K562 (cell line): ENCODE measurements around the gene GABBR1. TPM values are rescaled to one million over a fixed set of nuclear protein-coding genes. Genes with fewer than 3 reads are reported as not detected.

ENCODE experiments used
- ATAC-seq: fragments of 200-7000 bp; cut with Tn5 transposase; 3 replicates; pipeline ENCODE4 v1.9.1; 2020; ENCODE audit warnings: moderate library complexity
- BruUV-seq: library from RNA; stranded (reverse); fragments of 400-500 nt; replicated peaks from 2 replicates; lab custom pipeline; 2021; lab: Mats Ljungman, UMichigan
- CTCF ChIA-PET: fragments of 300-600 bp; formaldehyde crosslinking; extraction: SDS; loops from one replicate; lab custom pipeline; 2021; ENCODE audit warnings: low intra/inter-chr PET ratio; lab: Yijun Ruan, JAX
- POLR2A ChIA-PET: fragments of 300-600, 350-650 bp; sonication (Branson Sonifier 250); formaldehyde crosslinking; extraction: SDS; loops from one replicate; lab custom pipeline; 2021; ENCODE audit warnings: antibody characterized with exemption, inconsistent platforms; lab: Yijun Ruan, JAX
- DNase-seq, 4 experiments: peaks; one replicate each; pipeline versions ENCODE4 v3.0.0 to v3.0.0-alpha.2; 2011 to 2018; ENCODE audit warnings: low spot score in 3 of 4, mixed read lengths in 3 of 4; ENCODE audit errors: extremely low read depth in 1 of 4
- FAIRE-seq: peaks from 2 replicates; lab custom pipeline; 2011; peaks lifted over from hg19 to GRCh38; lab: Jason Lieb, UNC
- H2AFZ ChIP-seq: 2 replicates; pipeline ENCODE4 v1.6.0; 2011; ENCODE audit warnings: low read depth, low read length, control low read depth, inconsistent platforms
- H3K27ac ChIP-seq: fragments of 200-600 bp; 3 replicates; pipeline ENCODE4 v1.8.0; 2011; ENCODE audit warnings: low read depth, mild to moderate bottlenecking, control low read depth, inconsistent platforms, low read length, moderate library complexity, mixed read lengths; ENCODE audit errors: extremely low read depth
- H3K27me3 ChIP-seq, 2 experiments: fragments of 300-600 bp in 1 of 2; 2 replicates in 1 of 2; 3 replicates in 1 of 2; pipeline versions ENCODE4 v1.6.0 to v1.8.0; 2011; ENCODE audit warnings: inconsistent platforms in 2 of 2, low read length in 2 of 2, mild to moderate bottlenecking in 1 of 2, mixed read lengths in 1 of 2, moderate library complexity in 1 of 2; ENCODE audit not compliant: control insufficient read depth in 2 of 2, insufficient read depth in 2 of 2
- H3K36me3 ChIP-seq: fragments of 300-600 bp; 3 replicates; pipeline ENCODE4 v1.8.0; 2011; ENCODE audit warnings: mild to moderate bottlenecking, low read length, inconsistent platforms; ENCODE audit not compliant: control insufficient read depth, insufficient read depth
- H3K4me1 ChIP-seq, 2 experiments: fragments of 200-600 bp in 1 of 2; replicated peaks in 1 of 2; 2 replicates in 1 of 2; 3 replicates in 1 of 2; pipeline versions ENCODE4 v1.5.1 to v1.8.0; 2011; ENCODE audit warnings: inconsistent platforms in 2 of 2, low read length in 2 of 2, mild to moderate bottlenecking in 1 of 2, mixed read lengths in 1 of 2, moderate library complexity in 1 of 2; ENCODE audit not compliant: control insufficient read depth in 2 of 2, insufficient read depth in 2 of 2
- H3K4me2 ChIP-seq: 2 replicates; pipeline ENCODE4 v1.6.1; 2011; ENCODE audit warnings: low read length, control low read depth, inconsistent platforms, mixed read lengths; ENCODE audit not compliant: insufficient read depth
- H3K4me3 ChIP-seq: fragments of 200-600 bp; sonication (generic), shearing (Covaris generic); 2 replicates; pipeline ENCODE4 v1.5.1; 2016; ENCODE audit warnings: control low read depth, inconsistent platforms
- H3K79me2 ChIP-seq: fragments of 200-600 bp; 3 replicates; pipeline ENCODE4 v1.8.0; 2011; ENCODE audit warnings: low read length, inconsistent platforms; ENCODE audit not compliant: control insufficient read depth, insufficient read depth
- H3K9ac ChIP-seq, 2 experiments: 2 replicates each; pipeline versions ENCODE4 v1.6.0 to v1.6.1; 2011; ENCODE audit warnings: low read depth in 2 of 2, low read length in 2 of 2, control low read depth in 1 of 2, inconsistent platforms in 1 of 2, mild to moderate bottlenecking in 1 of 2, mixed read lengths in 1 of 2; ENCODE audit not compliant: insufficient read depth in 1 of 2
- H3K9me1 ChIP-seq: one replicate; pipeline ENCODE4 v1.6.0; 2011; ENCODE audit warnings: inconsistent platforms, mild to moderate bottlenecking, low read length, moderate library complexity; ENCODE audit not compliant: control insufficient read depth, insufficient read depth
- H3K9me3 ChIP-seq: replicated peaks from 2 replicates; pipeline ENCODE4 v1.5.1; 2011; ENCODE audit warnings: low read depth, low read length, inconsistent platforms; ENCODE audit not compliant: control insufficient read depth, insufficient read depth
- H4K20me1 ChIP-seq: replicated peaks from 2 replicates; pipeline ENCODE4 v1.6.1; 2011; ENCODE audit warnings: low read length, inconsistent platforms, mixed read lengths; ENCODE audit not compliant: control insufficient read depth, insufficient read depth
- EP400 ChIP-seq: fragments of 450-650 bp; IDR thresholded peaks from 2 replicates; pipeline ENCODE4 v1.6.1; 2017; ENCODE audit warnings: antibody characterized with exemption, mild to moderate bottlenecking, moderate library complexity
- ESRRA ChIP-seq: fragments of 450-650 bp; IDR thresholded peaks from 2 replicates; pipeline ENCODE4 v1.6.1; 2014; ENCODE audit warnings: low read depth, mild to moderate bottlenecking, moderate library complexity, borderline replicate concordance
- HIVEP1 ChIP-seq: fragments of 250-450 bp; sonication (Bioruptor Pico); IDR thresholded peaks from 2 replicates; pipeline ENCODE4 v1.4.0; 2020; ENCODE audit warnings: mild to moderate bottlenecking
- MAFK ChIP-seq: IDR thresholded peaks from 2 replicates; pipeline ENCODE4 v1.6.1; 2011; ENCODE audit warnings: low read length, improper control_type of control experiment
- MCM3 ChIP-seq: fragments of 450-650 bp; IDR thresholded peaks from 2 replicates; pipeline ENCODE4 v1.6.1; 2016
- PHF20 ChIP-seq: fragments of 450-650 bp; IDR thresholded peaks from 2 replicates; pipeline ENCODE4 v1.6.1; 2018; ENCODE audit not compliant: partially characterized antibody
- SMAD2 ChIP-seq: fragments of 150-350 bp; IDR thresholded peaks from 2 replicates; pipeline ENCODE4 v1.6.1; 2014; ENCODE audit warnings: low read depth, mild to moderate bottlenecking, low read length
- SREBF1 ChIP-seq: fragments of 150-350 bp; IDR thresholded peaks from 2 replicates; pipeline ENCODE4 v1.6.1; 2014; ENCODE audit warnings: antibody characterized with exemption, low read depth, low read length, borderline replicate concordance
- TCF3 ChIP-seq: sonication (generic); formaldehyde crosslinking; IDR thresholded peaks from 2 replicates; pipeline ENCODE4 v1.4.0; 2020; ENCODE audit warnings: mild to moderate bottlenecking, missing genetic modification reagents
- TEAD1 ChIP-seq, 2 experiments: fragments of 450-650 bp in 1 of 2; sonication (generic) in 1 of 2; formaldehyde crosslinking; IDR thresholded peaks; 2 replicates each; pipeline versions ENCODE4 v1.4.0 to v1.8.0; 2020 to 2022; ENCODE audit warnings: mild to moderate bottlenecking in 2 of 2, missing genetic modification reagents in 1 of 2
- ZNF143 ChIP-seq: sonication (generic); formaldehyde crosslinking; IDR thresholded peaks from 2 replicates; pipeline ENCODE4 v1.9.0; 2022; ENCODE audit warnings: mild to moderate bottlenecking, missing genetic modification reagents
- ZNF311 ChIP-seq: fragments of 250-450 bp; sonication (Bioruptor Pico); IDR thresholded peaks from 2 replicates; pipeline ENCODE4 v1.4.0; 2020; ENCODE audit warnings: mild to moderate bottlenecking, moderate library complexity
- ZNF583 ChIP-seq: fragments of 250-450 bp; sonication (Bioruptor Pico); IDR thresholded peaks from 2 replicates; pipeline ENCODE4 v1.4.0; 2020
- WGBS: fragments of 100-300 bp; shearing (Covaris generic); methylation state at CpG from one replicate; pipeline ENCODE4 v1.1.6; 2016; ENCODE audit warnings: low coverage, mixed read lengths; ENCODE audit not compliant: insufficient coverage; ENCODE audit errors: missing lambda C conversion rate; 5-methylcytosine and 5-hydroxymethylcytosine counted together
- in situ Hi-C: fragments of 300-500 bp; cut with MboI; formaldehyde crosslinking; loops from 4 replicates; pipeline ENCODE4 v1.15.0; 2018; ENCODE audit warnings: inconsistent platforms, mixed read lengths
- intact Hi-C: fragments of 100-400 bp; cut with micrococcal nuclease; formaldehyde crosslinking; loops from 2 replicates; pipeline ENCODE4 v1.14.2; 2022
- polyA plus RNA-seq, 8 experiments: library from polyadenylated mRNA; depleted of rRNA in 4 of 8; stranded (reverse) in 5 of 8; unstranded in 3 of 8; fragments of >200 nt; fragmentation: Nextera tagmentation in 2 of 8; fragmentation: Illumina TruSeq in 1 of 8; extraction: Ambion mirVana in 2 of 8; extraction: Trizol in 1 of 8; gene quantifications; 2 replicates each; pipeline versions ENCODE4 v1.2.1 to v1.2.3, GENCODE V29; 2011 to 2014; ENCODE audit warnings: inconsistent platforms in 1 of 8, missing spikeins in 1 of 8
- total RNA-seq, 7 experiments: library from RNA; depleted of rRNA in 6 of 7; stranded (reverse); fragments of >200 nt in 6 of 7; fragmentation: Illumina TruSeq in 2 of 7; extraction: Trizol in 2 of 7; gene quantifications; 2 replicates each; pipeline versions ENCODE4 v1.2.1 to v1.2.3, GENCODE V29; 2011 to 2021; ENCODE audit warnings: low replicate concordance in 1 of 7
- TF ChIP-seq, protein P1 (sequence below), 2 experiments: fragments of 450-650 bp in 1 of 2; sonication (generic) in 1 of 2; formaldehyde crosslinking in 1 of 2; IDR thresholded peaks in 1 of 2; conservative IDR thresholded peaks in 1 of 2; 2 replicates each; pipeline versions ENCODE4 v1.6.1 to v1.8.1; 2016 to 2023; ENCODE audit warnings: mild to moderate bottlenecking in 2 of 2, moderate library complexity in 2 of 2, inconsistent platforms in 1 of 2, missing genetic modification reagents in 1 of 2
- TF ChIP-seq, protein P2 (sequence below): fragments of 250-450 bp; sonication (Bioruptor Pico); IDR thresholded peaks from 2 replicates; pipeline ENCODE4 v1.8.0; 2022; ENCODE audit warnings: inconsistent platforms, mild to moderate bottlenecking, moderate library complexity, borderline replicate concordance
- TF ChIP-seq, protein P3 (sequence below), 2 experiments: IDR thresholded peaks in 1 of 2; conservative IDR thresholded peaks in 1 of 2; 2 replicates each; pipeline ENCODE4 v1.6.1; 2016; ENCODE audit warnings: low read depth in 2 of 2, mild to moderate bottlenecking in 1 of 2, missing compliant biosample characterization in 1 of 2, missing genetic modification characterization in 1 of 2, moderate library complexity in 1 of 2

Gene GABBR1
- total and polyA plus RNA-seq, 9 of the 15 experiments (the other 6 are each of a cell fraction or from before 2014, with no cell fraction given), result 2.2 to 48.3 (median 20.8) TPM

DNA sequence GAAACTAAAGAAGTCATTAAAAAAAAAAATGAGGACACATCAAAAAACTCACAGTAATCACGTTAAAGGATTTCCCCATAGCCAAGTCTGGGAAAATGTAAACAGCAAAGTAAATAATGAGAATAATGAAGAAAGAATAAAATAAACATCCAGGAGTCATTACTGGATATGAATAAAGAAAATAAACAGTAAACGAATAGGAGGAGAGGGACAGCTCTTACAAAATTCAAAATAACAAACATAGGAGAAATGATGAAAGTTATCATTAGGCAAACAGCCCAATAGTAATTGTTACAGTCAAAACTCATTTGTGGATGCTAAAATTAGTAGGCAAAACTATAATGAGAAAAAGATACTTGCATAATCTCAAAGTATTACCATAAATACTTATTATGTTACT, 65.4 kb downstream of the GABBR1 start:
- H3K9me3 ChIP-seq, result no peaks in the 10 kb centered on the region; the same call in 1 of the 2 replicates
- BruUV-seq, result no TSS peak
- ChIA-PET POLR2A (no interaction called here), CTCF (no interaction called here)
- H3K4me2 ChIP-seq, result no peak overlapping the region
- intact Hi-C loops (no loop called here), in situ Hi-C loops (no loop called here)
- DNase-seq (no peak), ATAC-seq (no peak), FAIRE-seq (no peak)
- H3K4me1 ChIP-seq, result no peaks in the 10 kb centered on the region
- no peak overlapping the region for H2AFZ ChIP-seq
- H3K27ac ChIP-seq, result no peak overlapping the region
- no peak for TF ChIP-seq PHF20
- no peak for TF ChIP-seq ESRRA
- TF ChIP-seq SMAD2, result no peak
- TF ChIP-seq MCM3, result no peak
- TF ChIP-seq SREBF1, result no peak
- no peak for TF ChIP-seq ZNF143
- TF ChIP-seq ZNF583 (CRISPR knock-in tag), result no peak
- TF ChIP-seq, protein P1, sequence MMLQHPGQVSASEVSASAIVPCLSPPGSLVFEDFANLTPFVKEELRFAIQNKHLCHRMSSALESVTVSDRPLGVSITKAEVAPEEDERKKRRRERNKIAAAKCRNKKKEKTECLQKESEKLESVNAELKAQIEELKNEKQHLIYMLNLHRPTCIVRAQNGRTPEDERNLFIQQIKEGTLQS (IDR thresholded peaks at IDR 0.05), result no peak
- TF ChIP-seq, protein P1 (CRISPR knock-in tag; conservative IDR thresholded peaks at IDR 0.05), result no peak
- no peak for TF ChIP-seq EP400
- TF ChIP-seq TEAD1 (CRISPR knock-in tag; IDR thresholded peaks at IDR 0.05), result no peak
- TF ChIP-seq, protein P2, sequence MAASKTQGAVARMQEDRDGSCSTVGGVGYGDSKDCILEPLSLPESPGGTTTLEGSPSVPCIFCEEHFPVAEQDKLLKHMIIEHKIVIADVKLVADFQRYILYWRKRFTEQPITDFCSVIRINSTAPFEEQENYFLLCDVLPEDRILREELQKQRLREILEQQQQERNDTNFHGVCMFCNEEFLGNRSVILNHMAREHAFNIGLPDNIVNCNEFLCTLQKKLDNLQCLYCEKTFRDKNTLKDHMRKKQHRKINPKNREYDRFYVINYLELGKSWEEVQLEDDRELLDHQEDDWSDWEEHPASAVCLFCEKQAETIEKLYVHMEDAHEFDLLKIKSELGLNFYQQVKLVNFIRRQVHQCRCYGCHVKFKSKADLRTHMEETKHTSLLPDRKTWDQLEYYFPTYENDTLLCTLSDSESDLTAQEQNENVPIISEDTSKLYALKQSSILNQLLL, result no peak
- TF ChIP-seq TCF3, result no peak
- TF ChIP-seq ZNF311 (CRISPR knock-in tag), result no peak
- no peak for TF ChIP-seq HIVEP1 (CRISPR knock-in tag)
- TF ChIP-seq MAFK, result no peak
- TF ChIP-seq, protein P3, sequence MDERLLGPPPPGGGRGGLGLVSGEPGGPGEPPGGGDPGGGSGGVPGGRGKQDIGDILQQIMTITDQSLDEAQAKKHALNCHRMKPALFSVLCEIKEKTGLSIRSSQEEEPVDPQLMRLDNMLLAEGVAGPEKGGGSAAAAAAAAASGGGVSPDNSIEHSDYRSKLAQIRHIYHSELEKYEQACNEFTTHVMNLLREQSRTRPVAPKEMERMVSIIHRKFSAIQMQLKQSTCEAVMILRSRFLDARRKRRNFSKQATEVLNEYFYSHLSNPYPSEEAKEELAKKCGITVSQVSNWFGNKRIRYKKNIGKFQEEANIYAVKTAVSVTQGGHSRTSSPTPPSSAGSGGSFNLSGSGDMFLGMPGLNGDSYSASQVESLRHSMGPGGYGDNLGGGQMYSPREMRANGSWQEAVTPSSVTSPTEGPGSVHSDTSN (CRISPR knock-in tag; IDR thresholded peaks at IDR 0.05; ENCODE audit: low read depth), result no peak
- TF ChIP-seq, protein P3 (tag; conservative IDR thresholded peaks at IDR 0.05; ENCODE audit: low read depth), result no peak
- H3K36me3 ChIP-seq, result no peaks in the 10 kb centered on the region
- peaks cover 9 to 10% of the 10 kb centered on the region in 2 experiments for H3K27me3 ChIP-seq
- 0% methylated on average over 2 of the region's 2 CpGs for WGBS
- H4K20me1 ChIP-seq, result no peaks in the 10 kb centered on the region
- H3K9me1 ChIP-seq, result no peaks in the 10 kb centered on the region
- no peak overlapping the region for H3K9ac ChIP-seq
- no peak overlapping the region for H3K4me3 ChIP-seq
- H3K79me2 ChIP-seq, result no peaks in the 10 kb centered on the region
